ENCODE measurements around the gene DRAP1.

The DRAP1 gene

GRCh38 chr11:65892661-65893317 lies 26.4 kb upstream of the DRAP1 start:
- no peak for DNase-seq (ENCODE audit: low read depth)
- TF ChIP-seq CTCF (IDR thresholded peaks at IDR 0.05; ENCODE audit: insufficient read depth, low read depth, low read length, missing control alignments), result no peak
- peak overlapping the region; percentile 73 for H3K4me3 ChIP-seq (ENCODE audit: low read depth, low read length)

- peak overlapping the region; percentile 73 for H3K4me3 ChIP-seq (ENCODE audit: low read depth, low read length)
- DNase-seq (ENCODE audit: low read depth), result peak; percentile 68
- no peak for TF ChIP-seq CTCF (IDR thresholded peaks at IDR 0.05; ENCODE audit: insufficient read depth, low read depth, low read length, missing control alignments)
Measured at GRCh38 chr11:65894034-65894591, 25.1 kb upstream of the DRAP1 start.

GRCh38 chr11:65895482-65895981 lies 23.7 kb upstream of the DRAP1 start:
- no peak for DNase-seq (ENCODE audit: low read depth)
- H3K4me3 ChIP-seq (ENCODE audit: low read depth, low read length), result no peak overlapping the region
- TF ChIP-seq CTCF (IDR thresholded peaks at IDR 0.05; ENCODE audit: insufficient read depth, low read depth, low read length, missing control alignments), result no peak

- H3K4me3 ChIP-seq (ENCODE audit: low read depth, low read length), result no peak overlapping the region
- TF ChIP-seq CTCF (IDR thresholded peaks at IDR 0.05; ENCODE audit: insufficient read depth, low read depth, low read length, missing control alignments), result no peak
- DNase-seq (ENCODE audit: low read depth), result no peak
Measured at GRCh38 chr11:65896034-65896999, 22.9 kb upstream of the DRAP1 start.

GRCh38 chr11:65897020-65897471 lies 22.2 kb upstream of the DRAP1 start:
- no peak for DNase-seq (ENCODE audit: low read depth)
- TF ChIP-seq CTCF (IDR thresholded peaks at IDR 0.05; ENCODE audit: insufficient read depth, low read depth, low read length, missing control alignments), result no peak
- H3K4me3 ChIP-seq (ENCODE audit: low read depth, low read length), result no peak overlapping the region

GRCh38 chr11:65898656-65899355 lies 20.4 kb upstream of the DRAP1 start:
- TF ChIP-seq CTCF (IDR thresholded peaks at IDR 0.05; ENCODE audit: insufficient read depth, low read depth, low read length, missing control alignments), result no peak
- peak overlapping the region; percentile 60 for H3K4me3 ChIP-seq (ENCODE audit: low read depth, low read length)
- DNase-seq (ENCODE audit: low read depth), result no peak
